ENCODE measurements around the gene SLC22A3. TPM values are rescaled to one million over a fixed set of nuclear protein-coding genes. Genes with fewer than 3 reads are reported as not detected.
A peak's percentile ranks its signal among the peaks of the same experiment; 100 is the strongest.

SLC22A3 gene
- total RNA-seq, 1 donor from 2014 or later, result 0.57 TPM

GRCh38 chr6:160461641-160462040, 113.5 kb downstream of the SLC22A3 start:
- peaks cover 15% of the 10 kb centered on the region for H3K4me1 ChIP-seq (ENCODE audit: insufficient read depth, low read length)
- H3K9ac ChIP-seq (ENCODE audit: low read length), result no peak overlapping the region
- no peaks in the 10 kb centered on the region for H3K36me3 ChIP-seq (ENCODE audit: insufficient read depth, low read length)
- H3K9me3 Mint-ChIP-seq (ENCODE audit: unreplicated experiment), result peaks cover 7% of the 10 kb centered on the region
- no peaks in the 10 kb centered on the region for H3K36me3 Mint-ChIP-seq (ENCODE audit: low read depth, unreplicated experiment)
- FAIRE-seq, result peak; percentile 73
- H3K9me3 ChIP-seq (ENCODE audit: insufficient read depth, low read depth, low read length), result no peaks in the 10 kb centered on the region
- H2AFZ ChIP-seq (ENCODE audit: low read depth, low read length), result no peak overlapping the region
- H3K27ac Mint-ChIP-seq (ENCODE audit: unreplicated experiment), result no peak overlapping the region
- H3K27me3 Mint-ChIP-seq (ENCODE audit: low read depth, unreplicated experiment), result peaks cover 41% of the 10 kb centered on the region
- no peaks in the 10 kb centered on the region for H3K27me3 ChIP-seq (ENCODE audit: insufficient read depth, low read length)
- peak; percentile 14 for DNase-seq (ENCODE audit: low read depth)
- no peak for TF ChIP-seq CTCF (IDR thresholded peaks at IDR 0.05; ENCODE audit: insufficient read depth, low read depth, low read length)
- no peak for TF ChIP-seq EZH2 (IDR thresholded peaks at IDR 0.05; ENCODE audit: insufficient read depth, low read length)
- no peak overlapping the region for H3K4me3 Mint-ChIP-seq (ENCODE audit: unreplicated experiment)
- H3K4me2 ChIP-seq (ENCODE audit: low read length), result peak overlapping the region; percentile 72
- no peaks in the 10 kb centered on the region for H4K20me1 ChIP-seq (ENCODE audit: insufficient read depth, low read length)
- no peak overlapping the region for H3K27ac ChIP-seq (ENCODE audit: low read depth, low read length)
- H3K4me3 ChIP-seq (ENCODE audit: insufficient read depth, low read depth, low read length), result no peak overlapping the region
- no peaks in the 10 kb centered on the region for H3K79me2 ChIP-seq (ENCODE audit: insufficient read depth, low read length)
- peaks cover 18% of the 10 kb centered on the region for H3K4me1 Mint-ChIP-seq (ENCODE audit: low read depth, unreplicated experiment)

- Mint-ChIP-seq H3K27me3 (ENCODE audit: low read depth, unreplicated experiment) (peaks cover 41% of the 10 kb centered on the region), H3K9me3 (ENCODE audit: unreplicated experiment) (peaks cover 7% of the 10 kb centered on the region), H3K36me3 (ENCODE audit: low read depth, unreplicated experiment) (no peaks in the 10 kb centered on the region), H3K4me1 (ENCODE audit: low read depth, unreplicated experiment) (peaks cover 18% of the 10 kb centered on the region), H3K27ac (ENCODE audit: unreplicated experiment) (no peak overlapping the region), H3K4me3 (ENCODE audit: unreplicated experiment) (no peak overlapping the region)
- Histone ChIP-seq H3K9me3 (ENCODE audit: insufficient read depth, low read depth, low read length) (no peaks in the 10 kb centered on the region), H3K4me2 (ENCODE audit: low read length) (peak overlapping the region; percentile 72), H3K27me3 (ENCODE audit: insufficient read depth, low read length) (no peaks in the 10 kb centered on the region), H3K4me3 (ENCODE audit: insufficient read depth, low read depth, low read length) (no peak overlapping the region), H3K79me2 (ENCODE audit: insufficient read depth, low read length) (no peaks in the 10 kb centered on the region), H3K4me1 (ENCODE audit: insufficient read depth, low read length) (peaks cover 15% of the 10 kb centered on the region), H2AFZ (ENCODE audit: low read depth, low read length) (no peak overlapping the region), H3K9ac (ENCODE audit: low read length) (no peak overlapping the region), H3K36me3 (ENCODE audit: insufficient read depth, low read length) (no peaks in the 10 kb centered on the region), H3K27ac (ENCODE audit: low read depth, low read length) (no peak overlapping the region), H4K20me1 (ENCODE audit: insufficient read depth, low read length) (no peaks in the 10 kb centered on the region)
- no peak for DNase-seq (ENCODE audit: low read depth)
- FAIRE-seq, result no peak
- TF ChIP-seq CTCF (IDR thresholded peaks at IDR 0.05; ENCODE audit: insufficient read depth, low read depth, low read length), result no peak
- TF ChIP-seq EZH2 (IDR thresholded peaks at IDR 0.05; ENCODE audit: insufficient read depth, low read length), result no peak
Measured at GRCh38 chr6:160462116-160462515, 113.9 kb downstream of the SLC22A3 start.

GRCh38 chr6:160462551-160463109, 114.5 kb downstream of the SLC22A3 start:
- Histone ChIP-seq H3K27me3 (ENCODE audit: insufficient read depth, low read length) (no peaks in the 10 kb centered on the region), H3K27ac (ENCODE audit: low read depth, low read length) (no peak overlapping the region), H2AFZ (ENCODE audit: low read depth, low read length) (peak overlapping the region; percentile 13), H3K4me2 (ENCODE audit: low read length) (peak overlapping the region; percentile 72), H3K9ac (ENCODE audit: low read length) (no peak overlapping the region), H3K79me2 (ENCODE audit: insufficient read depth, low read length) (no peaks in the 10 kb centered on the region), H3K4me1 (ENCODE audit: insufficient read depth, low read length) (peaks cover 15% of the 10 kb centered on the region), H3K9me3 (ENCODE audit: insufficient read depth, low read depth, low read length) (no peaks in the 10 kb centered on the region), H4K20me1 (ENCODE audit: insufficient read depth, low read length) (no peaks in the 10 kb centered on the region), H3K4me3 (ENCODE audit: insufficient read depth, low read depth, low read length) (no peak overlapping the region), H3K36me3 (ENCODE audit: insufficient read depth, low read length) (no peaks in the 10 kb centered on the region)
- Mint-ChIP-seq H3K9me3 (ENCODE audit: unreplicated experiment) (peaks cover 7% of the 10 kb centered on the region), H3K36me3 (ENCODE audit: low read depth, unreplicated experiment) (no peaks in the 10 kb centered on the region), H3K4me3 (ENCODE audit: unreplicated experiment) (no peak overlapping the region), H3K27ac (ENCODE audit: unreplicated experiment) (peak overlapping the region; percentile 34), H3K27me3 (ENCODE audit: low read depth, unreplicated experiment) (peaks cover 38% of the 10 kb centered on the region), H3K4me1 (ENCODE audit: low read depth, unreplicated experiment) (peaks cover 18% of the 10 kb centered on the region)
- FAIRE-seq, result peak; percentile 91
- peak; percentile 95 for DNase-seq (ENCODE audit: low read depth)
- TF ChIP-seq EZH2 (IDR thresholded peaks at IDR 0.05; ENCODE audit: insufficient read depth, low read length), result no peak
- TF ChIP-seq CTCF (IDR thresholded peaks at IDR 0.05; ENCODE audit: insufficient read depth, low read depth, low read length), result no peak
